ENCODE results near the gene ATAD2B. TPM values are rescaled to one million over a fixed set of nuclear protein-coding genes. Genes with fewer than 3 reads are reported as not detected.

Gene ATAD2B
- total RNA-seq, 4 donors from 2014 or later, result 28.8 to 81.9 (median 31.8) TPM

- H3K27me3 ChIP-seq, result no peaks in the 10 kb centered on the region
- no peak overlapping the region for H3K4me3 ChIP-seq
- H3K36me3 ChIP-seq, result peaks cover 6% of the 10 kb centered on the region
- WGBS, result 79% methylated on average over 4 of the region's 4 CpGs
- no peak for DNase-seq (ENCODE audit: low spot score in 2 of 2)
- H3K27ac ChIP-seq, result no peak overlapping the region
- no peaks in the 10 kb centered on the region for H3K4me1 ChIP-seq
- TF ChIP-seq POLR2A (IDR thresholded peaks at IDR 0.05) (no peak), POLR2AphosphoS5 (IDR thresholded peaks at IDR 0.05) (no peak), EP300 (IDR thresholded peaks at IDR 0.05) (no peak)
- TF ChIP-seq, protein P1, sequence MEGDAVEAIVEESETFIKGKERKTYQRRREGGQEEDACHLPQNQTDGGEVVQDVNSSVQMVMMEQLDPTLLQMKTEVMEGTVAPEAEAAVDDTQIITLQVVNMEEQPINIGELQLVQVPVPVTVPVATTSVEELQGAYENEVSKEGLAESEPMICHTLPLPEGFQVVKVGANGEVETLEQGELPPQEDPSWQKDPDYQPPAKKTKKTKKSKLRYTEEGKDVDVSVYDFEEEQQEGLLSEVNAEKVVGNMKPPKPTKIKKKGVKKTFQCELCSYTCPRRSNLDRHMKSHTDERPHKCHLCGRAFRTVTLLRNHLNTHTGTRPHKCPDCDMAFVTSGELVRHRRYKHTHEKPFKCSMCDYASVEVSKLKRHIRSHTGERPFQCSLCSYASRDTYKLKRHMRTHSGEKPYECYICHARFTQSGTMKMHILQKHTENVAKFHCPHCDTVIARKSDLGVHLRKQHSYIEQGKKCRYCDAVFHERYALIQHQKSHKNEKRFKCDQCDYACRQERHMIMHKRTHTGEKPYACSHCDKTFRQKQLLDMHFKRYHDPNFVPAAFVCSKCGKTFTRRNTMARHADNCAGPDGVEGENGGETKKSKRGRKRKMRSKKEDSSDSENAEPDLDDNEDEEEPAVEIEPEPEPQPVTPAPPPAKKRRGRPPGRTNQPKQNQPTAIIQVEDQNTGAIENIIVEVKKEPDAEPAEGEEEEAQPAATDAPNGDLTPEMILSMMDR (IDR thresholded peaks at IDR 0.05), result no peak
- no peaks in the 10 kb centered on the region for H3K9me3 ChIP-seq
These were observed 76.2 kb downstream of the ATAD2B start for GRCh38 chr2:23850564-23851256.

- Histone ChIP-seq H3K4me1 (no peaks in the 10 kb centered on the region), H3K27me3 (no peaks in the 10 kb centered on the region), H3K9me3 (no peaks in the 10 kb centered on the region), H3K27ac (no peak overlapping the region), H3K36me3 (no peaks in the 10 kb centered on the region), H3K4me3 (no peak overlapping the region)
- WGBS, result 95% methylated on average over 4 of the region's 4 CpGs
- TF ChIP-seq POLR2AphosphoS5 (IDR thresholded peaks at IDR 0.05) (no peak), EP300 (IDR thresholded peaks at IDR 0.05) (no peak), POLR2A (IDR thresholded peaks at IDR 0.05) (no peak)
- TF ChIP-seq, protein P1 (IDR thresholded peaks at IDR 0.05), result no peak
- DNase-seq (ENCODE audit: low spot score in 2 of 2), result no peak
These were observed 82.0 kb downstream of the ATAD2B start for GRCh38 chr2:23844905-23845304.

GRCh38 chr2:23843051-23843976, 83.6 kb downstream of the ATAD2B start:
- Histone ChIP-seq H3K27ac (no peak overlapping the region), H3K36me3 (no peaks in the 10 kb centered on the region), H3K9me3 (no peaks in the 10 kb centered on the region), H3K4me1 (no peaks in the 10 kb centered on the region), H3K4me3 (no peak overlapping the region), H3K27me3 (no peaks in the 10 kb centered on the region)
- DNase-seq (ENCODE audit: low spot score in 2 of 2), result no peak
- TF ChIP-seq POLR2A (IDR thresholded peaks at IDR 0.05) (no peak), EP300 (IDR thresholded peaks at IDR 0.05) (no peak), POLR2AphosphoS5 (IDR thresholded peaks at IDR 0.05) (no peak)
- TF ChIP-seq, protein P1 (IDR thresholded peaks at IDR 0.05), result no peak
- WGBS, result 87% methylated on average over 7 of the region's 7 CpGs

- Histone ChIP-seq H3K27me3 (no peaks in the 10 kb centered on the region), H3K9me3 (no peaks in the 10 kb centered on the region), H3K36me3 (peaks cover 24% of the 10 kb centered on the region), H3K27ac (no peak overlapping the region), H3K4me1 (no peaks in the 10 kb centered on the region), H3K4me3 (no peak overlapping the region)
- TF ChIP-seq POLR2AphosphoS5 (IDR thresholded peaks at IDR 0.05) (no peak), POLR2A (IDR thresholded peaks at IDR 0.05) (no peak), EP300 (IDR thresholded peaks at IDR 0.05) (no peak)
- TF ChIP-seq, protein P1 (IDR thresholded peaks at IDR 0.05), result no peak
- WGBS, result 84% methylated on average over 3 of the region's 3 CpGs
- DNase-seq (ENCODE audit: low spot score in 2 of 2), result no peak
These were observed 86.9 kb downstream of the ATAD2B start for GRCh38 chr2:23839919-23840578.
